ENCODE data around the gene IL17D. TPM values are rescaled to one million over a fixed set of nuclear protein-coding genes. Genes with fewer than 3 reads are reported as not detected.

IL17D gene
- total RNA-seq, 1 experiment from 2014 or later = 0.59 TPM

- no peak for ATAC-seq
- H3K27me3 Mint-ChIP-seq (ENCODE audit: low read depth) = no peaks in the 10 kb centered on the region
- H3K9me3 Mint-ChIP-seq = peaks cover 18% of the 10 kb centered on the region
- H3K4me1 Mint-ChIP-seq = no peaks in the 10 kb centered on the region
- no peak overlapping the region for H3K4me3 Mint-ChIP-seq
- no peak for DNase-seq (ENCODE audit: low spot score)
- no peak overlapping the region for H3K27ac Mint-ChIP-seq
- no peak for TF ChIP-seq ATF1 (CRISPR knock-in tag; IDR thresholded peaks at IDR 0.05)
- no peak for TF ChIP-seq TEAD1 (CRISPR knock-in tag; IDR thresholded peaks at IDR 0.05)
- TF ChIP-seq IRF2 (CRISPR knock-in tag; IDR thresholded peaks at IDR 0.05; ENCODE audit: borderline replicate concordance, low read depth) = no peak
- TF ChIP-seq NR3C1 (CRISPR knock-in tag; conservative IDR thresholded peaks at IDR 0.05; ENCODE audit: low read depth) = no peak
- no peak for TF ChIP-seq MYBL2 (CRISPR knock-in tag; IDR thresholded peaks at IDR 0.05)
- no peak for TF ChIP-seq SMAD3 (CRISPR knock-in tag; IDR thresholded peaks at IDR 0.05; ENCODE audit: borderline replicate concordance)
- no peak for TF ChIP-seq FOXK1 (CRISPR knock-in tag; IDR thresholded peaks at IDR 0.05)
- TF ChIP-seq ATF2 (CRISPR knock-in tag; IDR thresholded peaks at IDR 0.05; ENCODE audit: borderline replicate concordance, low read depth) = no peak
- TF ChIP-seq, protein P1, sequence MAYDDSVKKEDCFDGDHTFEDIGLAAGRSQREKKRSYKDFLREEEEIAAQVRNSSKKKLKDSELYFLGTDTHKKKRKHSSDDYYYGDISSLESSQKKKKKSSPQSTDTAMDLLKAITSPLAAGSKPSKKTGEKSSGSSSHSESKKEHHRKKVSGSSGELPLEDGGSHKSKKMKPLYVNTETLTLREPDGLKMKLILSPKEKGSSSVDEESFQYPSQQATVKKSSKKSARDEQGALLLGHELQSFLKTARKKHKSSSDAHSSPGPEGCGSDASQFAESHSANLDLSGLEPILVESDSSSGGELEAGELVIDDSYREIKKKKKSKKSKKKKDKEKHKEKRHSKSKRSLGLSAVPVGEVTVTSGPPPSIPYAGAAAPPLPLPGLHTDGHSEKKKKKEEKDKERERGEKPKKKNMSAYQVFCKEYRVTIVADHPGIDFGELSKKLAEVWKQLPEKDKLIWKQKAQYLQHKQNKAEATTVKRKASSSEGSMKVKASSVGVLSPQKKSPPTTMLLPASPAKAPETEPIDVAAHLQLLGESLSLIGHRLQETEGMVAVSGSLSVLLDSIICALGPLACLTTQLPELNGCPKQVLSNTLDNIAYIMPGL (CRISPR knock-in tag; IDR thresholded peaks at IDR 0.05) = no peak
- TF ChIP-seq GTF2I (CRISPR knock-in tag; conservative IDR thresholded peaks at IDR 0.05) = no peak
- TF ChIP-seq KAT7 (CRISPR knock-in tag; IDR thresholded peaks at IDR 0.05; ENCODE audit: borderline replicate concordance) = no peak
- TF ChIP-seq HMGA2 (CRISPR knock-in tag; IDR thresholded peaks at IDR 0.05) = no peak
- no peak for TF ChIP-seq CTCF (IDR thresholded peaks at IDR 0.05)
- CTCF ChIA-PET = no interaction called here
- POLR2A ChIA-PET = no interaction called here
- peaks cover 15% of the 10 kb centered on the region for H3K36me3 Mint-ChIP-seq
Observed at GRCh38 chr13:20738616-20739015, 35.1 kb downstream of the IL17D start.

DNA sequence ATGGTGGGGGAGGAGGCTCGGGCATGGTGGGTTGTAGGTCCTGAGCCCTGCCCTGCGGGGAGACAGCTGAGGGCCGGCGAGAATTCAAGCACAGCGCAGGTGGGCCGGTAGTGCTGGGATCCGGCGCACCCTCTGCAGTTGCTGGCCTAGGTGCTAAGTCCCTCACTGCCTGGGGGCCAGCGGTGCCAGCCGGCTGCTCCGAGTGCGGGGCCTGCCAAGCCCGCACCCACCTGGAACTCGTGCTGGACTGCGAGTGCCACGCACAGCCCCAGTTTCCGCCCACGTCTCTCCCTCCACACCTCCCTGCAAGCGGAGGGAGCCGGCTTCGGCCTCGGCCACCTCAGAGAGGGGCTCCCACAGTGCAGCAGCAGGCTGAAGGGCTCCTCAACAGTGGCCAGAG is 36.5 kb downstream of the IL17D start:
- ChIA-PET CTCF (no interaction called here), POLR2A (no interaction called here)
- H3K4me3 Mint-ChIP-seq = no peak overlapping the region
- no peaks in the 10 kb centered on the region for H3K4me1 Mint-ChIP-seq
- no peaks in the 10 kb centered on the region for H3K27me3 Mint-ChIP-seq (ENCODE audit: low read depth)
- no peak overlapping the region for H3K27ac Mint-ChIP-seq
- ATAC-seq (no peak), DNase-seq (ENCODE audit: low spot score) (no peak)
- peaks cover 26% of the 10 kb centered on the region for H3K9me3 Mint-ChIP-seq
- peaks cover 15% of the 10 kb centered on the region for H3K36me3 Mint-ChIP-seq
- TF ChIP-seq, protein P2, sequence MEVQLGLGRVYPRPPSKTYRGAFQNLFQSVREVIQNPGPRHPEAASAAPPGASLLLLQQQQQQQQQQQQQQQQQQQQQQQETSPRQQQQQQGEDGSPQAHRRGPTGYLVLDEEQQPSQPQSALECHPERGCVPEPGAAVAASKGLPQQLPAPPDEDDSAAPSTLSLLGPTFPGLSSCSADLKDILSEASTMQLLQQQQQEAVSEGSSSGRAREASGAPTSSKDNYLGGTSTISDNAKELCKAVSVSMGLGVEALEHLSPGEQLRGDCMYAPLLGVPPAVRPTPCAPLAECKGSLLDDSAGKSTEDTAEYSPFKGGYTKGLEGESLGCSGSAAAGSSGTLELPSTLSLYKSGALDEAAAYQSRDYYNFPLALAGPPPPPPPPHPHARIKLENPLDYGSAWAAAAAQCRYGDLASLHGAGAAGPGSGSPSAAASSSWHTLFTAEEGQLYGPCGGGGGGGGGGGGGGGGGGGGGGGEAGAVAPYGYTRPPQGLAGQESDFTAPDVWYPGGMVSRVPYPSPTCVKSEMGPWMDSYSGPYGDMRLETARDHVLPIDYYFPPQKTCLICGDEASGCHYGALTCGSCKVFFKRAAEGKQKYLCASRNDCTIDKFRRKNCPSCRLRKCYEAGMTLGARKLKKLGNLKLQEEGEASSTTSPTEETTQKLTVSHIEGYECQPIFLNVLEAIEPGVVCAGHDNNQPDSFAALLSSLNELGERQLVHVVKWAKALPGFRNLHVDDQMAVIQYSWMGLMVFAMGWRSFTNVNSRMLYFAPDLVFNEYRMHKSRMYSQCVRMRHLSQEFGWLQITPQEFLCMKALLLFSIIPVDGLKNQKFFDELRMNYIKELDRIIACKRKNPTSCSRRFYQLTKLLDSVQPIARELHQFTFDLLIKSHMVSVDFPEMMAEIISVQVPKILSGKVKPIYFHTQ (CRISPR knock-in tag; IDR thresholded peaks at IDR 0.05) = no peak
- TF ChIP-seq PRDM15 (CRISPR knock-in tag; IDR thresholded peaks at IDR 0.05) = no peak
- TF ChIP-seq, protein P3, sequence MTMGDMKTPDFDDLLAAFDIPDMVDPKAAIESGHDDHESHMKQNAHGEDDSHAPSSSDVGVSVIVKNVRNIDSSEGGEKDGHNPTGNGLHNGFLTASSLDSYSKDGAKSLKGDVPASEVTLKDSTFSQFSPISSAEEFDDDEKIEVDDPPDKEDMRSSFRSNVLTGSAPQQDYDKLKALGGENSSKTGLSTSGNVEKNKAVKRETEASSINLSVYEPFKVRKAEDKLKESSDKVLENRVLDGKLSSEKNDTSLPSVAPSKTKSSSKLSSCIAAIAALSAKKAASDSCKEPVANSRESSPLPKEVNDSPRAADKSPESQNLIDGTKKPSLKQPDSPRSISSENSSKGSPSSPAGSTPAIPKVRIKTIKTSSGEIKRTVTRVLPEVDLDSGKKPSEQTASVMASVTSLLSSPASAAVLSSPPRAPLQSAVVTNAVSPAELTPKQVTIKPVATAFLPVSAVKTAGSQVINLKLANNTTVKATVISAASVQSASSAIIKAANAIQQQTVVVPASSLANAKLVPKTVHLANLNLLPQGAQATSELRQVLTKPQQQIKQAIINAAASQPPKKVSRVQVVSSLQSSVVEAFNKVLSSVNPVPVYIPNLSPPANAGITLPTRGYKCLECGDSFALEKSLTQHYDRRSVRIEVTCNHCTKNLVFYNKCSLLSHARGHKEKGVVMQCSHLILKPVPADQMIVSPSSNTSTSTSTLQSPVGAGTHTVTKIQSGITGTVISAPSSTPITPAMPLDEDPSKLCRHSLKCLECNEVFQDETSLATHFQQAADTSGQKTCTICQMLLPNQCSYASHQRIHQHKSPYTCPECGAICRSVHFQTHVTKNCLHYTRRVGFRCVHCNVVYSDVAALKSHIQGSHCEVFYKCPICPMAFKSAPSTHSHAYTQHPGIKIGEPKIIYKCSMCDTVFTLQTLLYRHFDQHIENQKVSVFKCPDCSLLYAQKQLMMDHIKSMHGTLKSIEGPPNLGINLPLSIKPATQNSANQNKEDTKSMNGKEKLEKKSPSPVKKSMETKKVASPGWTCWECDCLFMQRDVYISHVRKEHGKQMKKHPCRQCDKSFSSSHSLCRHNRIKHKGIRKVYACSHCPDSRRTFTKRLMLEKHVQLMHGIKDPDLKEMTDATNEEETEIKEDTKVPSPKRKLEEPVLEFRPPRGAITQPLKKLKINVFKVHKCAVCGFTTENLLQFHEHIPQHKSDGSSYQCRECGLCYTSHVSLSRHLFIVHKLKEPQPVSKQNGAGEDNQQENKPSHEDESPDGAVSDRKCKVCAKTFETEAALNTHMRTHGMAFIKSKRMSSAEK (CRISPR knock-in tag; IDR thresholded peaks at IDR 0.05; ENCODE audit: borderline replicate concordance) = no peak
- TF ChIP-seq GABPB1 (CRISPR knock-in tag; IDR thresholded peaks at IDR 0.05) = no peak
- no peak for TF ChIP-seq TCF7 (CRISPR knock-in tag; IDR thresholded peaks at IDR 0.05; ENCODE audit: low read depth)
- no peak for TF ChIP-seq ZNF671 (CRISPR knock-in tag; IDR thresholded peaks at IDR 0.05)
- no peak for TF ChIP-seq NR2C2 (CRISPR knock-in tag; IDR thresholded peaks at IDR 0.05)
- TF ChIP-seq JUN (CRISPR knock-in tag; IDR thresholded peaks at IDR 0.05) = no peak
- no peak for TF ChIP-seq ZNF138 (CRISPR knock-in tag; conservative IDR thresholded peaks at IDR 0.05)
